GM18499 (cell line): ENCODE results near the gene TMCC3.

ENCODE experiments used
- ATAC-seq: cut with Tn5 transposase; IDR thresholded peaks from one replicate; pipeline ENCODE4 v1.9.1; 2021; ENCODE audit warnings: moderate number of reproducible peaks; ENCODE audit not compliant: insufficient read depth, unreplicated experiment

TMCC3 gene

GRCh38 chr12:94674051-94674451 is 23.7 kb upstream of the TMCC3 start:
- ATAC-seq = no peak

GRCh38 chr12:94673496-94673895 is 23.1 kb upstream of the TMCC3 start:
- ATAC-seq = no peak

GRCh38 chr12:94671917-94672316 is 21.6 kb upstream of the TMCC3 start:
- no peak for ATAC-seq

GRCh38 chr12:94670898-94671297 is 20.5 kb upstream of the TMCC3 start:
- ATAC-seq = no peak

- no peak for ATAC-seq
These were observed 19.7 kb upstream of the TMCC3 start for GRCh38 chr12:94670075-94670474.

GRCh38 chr12:94667031-94667540 is 16.7 kb upstream of the TMCC3 start:
- no peak for ATAC-seq

- no peak for ATAC-seq
These were observed 15.8 kb upstream of the TMCC3 start for GRCh38 chr12:94666158-94666557.

GRCh38 chr12:94663702-94664101 is 13.3 kb upstream of the TMCC3 start:
- no peak for ATAC-seq

- ATAC-seq = no peak
These were observed 12.7 kb upstream of the TMCC3 start for GRCh38 chr12:94663071-94663470.

- no peak for ATAC-seq
These were observed 10.1 kb upstream of the TMCC3 start for GRCh38 chr12:94660436-94660835.

GRCh38 chr12:94659346-94659930 is 9.1 kb upstream of the TMCC3 start:
- no peak for ATAC-seq

GRCh38 chr12:94658931-94659330 is 8.6 kb upstream of the TMCC3 start:
- ATAC-seq = no peak

- ATAC-seq = no peak
These were observed 6.2 kb upstream of the TMCC3 start for GRCh38 chr12:94656556-94656955.

GRCh38 chr12:94649349-94650142 is 811 bp downstream of the TMCC3 start:
- no peak for ATAC-seq

- no peak for ATAC-seq
These were observed 1.8 kb downstream of the TMCC3 start for GRCh38 chr12:94648578-94648977.

- ATAC-seq = no peak
These were observed 6.0 kb downstream of the TMCC3 start for GRCh38 chr12:94644141-94644979.

- no peak for ATAC-seq
These were observed 6.8 kb downstream of the TMCC3 start for GRCh38 chr12:94643606-94644005.

GRCh38 chr12:94641283-94641682 is 9.1 kb downstream of the TMCC3 start:
- ATAC-seq = no peak

- peak; percentile 76 for ATAC-seq
These were observed 10.0 kb downstream of the TMCC3 start for GRCh38 chr12:94640134-94640928.

- ATAC-seq = no peak
These were observed 11.8 kb downstream of the TMCC3 start for GRCh38 chr12:94638521-94638920.
